Left ventricle myocardium inferior (tissue), 1 donor: ENCODE measurements around the gene ACOT9. TPM values are rescaled to one million over a fixed set of nuclear protein-coding genes. Genes with fewer than 3 reads are reported as not detected.

Experiments
- DNase-seq: peaks from one replicate; pipeline ENCODE4 v3.0.0-alpha.2; 2020
- H3K27ac ChIP-seq: fragments of 200-600 bp; replicated peaks from 2 replicates; pipeline ENCODE4 v1.8.0; 2021
- H3K27me3 ChIP-seq: fragments of 200-600 bp; 2 replicates; pipeline ENCODE4 v1.8.0; 2021; ENCODE audit warnings: low read depth
- H3K36me3 ChIP-seq: fragments of 200-600 bp; 2 replicates; pipeline ENCODE4 v1.8.0; 2021
- H3K4me1 ChIP-seq: fragments of 200-600 bp; 2 replicates; pipeline ENCODE4 v1.8.0; 2021
- H3K4me3 ChIP-seq: fragments of 200-600 bp; 2 replicates; pipeline ENCODE4 v1.8.0; 2021; ENCODE audit warnings: mild to moderate bottlenecking, moderate library complexity
- H3K9me3 ChIP-seq: fragments of 200-600 bp; replicated peaks from 2 replicates; pipeline ENCODE4 v1.8.0; 2021
- intact Hi-C: fragments of 100-400 bp; cut with micrococcal nuclease; formaldehyde crosslinking; loops from one replicate; pipeline ENCODE4 v1.11.0; 2022
- total RNA-seq: library from RNA; stranded (reverse); fragmentation: NEBNext Ultra II Directional; extraction: Animal tissue kit (Norgen Biotek cat#: 25700); gene quantifications from one replicate; pipeline ENCODE4 v1.2.1, GENCODE V29; 2021
- TF ChIP-seq, protein P1 (sequence below): fragments of 200-600 bp; IDR thresholded peaks from 2 replicates; pipeline ENCODE4 v1.8.0; 2021; ENCODE audit warnings: antibody characterized with exemption, mild to moderate bottlenecking, borderline replicate concordance
- donor health status: DM: no; HTN: yes; CAD: no; lungs with severe emphysema.

ACOT9 gene
- total RNA-seq, 1 donor from 2014 or later: 49.1 TPM

DNA sequence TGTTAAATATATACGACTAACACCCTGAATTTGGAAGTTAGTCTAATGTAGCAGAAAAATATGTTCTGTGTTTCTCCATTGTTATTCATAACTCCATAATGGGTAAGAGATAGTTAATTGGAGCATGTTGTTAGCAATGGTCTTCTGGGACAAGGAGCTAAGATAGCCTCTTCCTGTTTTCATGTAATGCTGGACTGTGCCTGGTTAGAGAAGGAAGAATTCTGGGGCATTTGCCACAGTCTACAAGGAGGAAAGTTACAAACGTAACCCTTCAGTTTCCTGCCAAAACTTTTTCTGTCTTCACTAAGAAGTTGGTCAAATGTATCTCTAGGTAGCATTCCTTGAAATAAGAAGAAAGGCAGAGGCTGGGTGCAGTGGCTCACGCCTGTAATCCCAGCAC, 70.0 kb downstream of the ACOT9 start:
- Histone ChIP-seq H3K9me3 (no peaks in the 10 kb centered on the region), H3K27me3 (no peaks in the 10 kb centered on the region), H3K4me3 (no peak overlapping the region), H3K27ac (peak overlapping the region; percentile 52), H3K4me1 (peaks cover 8% of the 10 kb centered on the region), H3K36me3 (peaks cover 7% of the 10 kb centered on the region)
- TF ChIP-seq, protein P1, sequence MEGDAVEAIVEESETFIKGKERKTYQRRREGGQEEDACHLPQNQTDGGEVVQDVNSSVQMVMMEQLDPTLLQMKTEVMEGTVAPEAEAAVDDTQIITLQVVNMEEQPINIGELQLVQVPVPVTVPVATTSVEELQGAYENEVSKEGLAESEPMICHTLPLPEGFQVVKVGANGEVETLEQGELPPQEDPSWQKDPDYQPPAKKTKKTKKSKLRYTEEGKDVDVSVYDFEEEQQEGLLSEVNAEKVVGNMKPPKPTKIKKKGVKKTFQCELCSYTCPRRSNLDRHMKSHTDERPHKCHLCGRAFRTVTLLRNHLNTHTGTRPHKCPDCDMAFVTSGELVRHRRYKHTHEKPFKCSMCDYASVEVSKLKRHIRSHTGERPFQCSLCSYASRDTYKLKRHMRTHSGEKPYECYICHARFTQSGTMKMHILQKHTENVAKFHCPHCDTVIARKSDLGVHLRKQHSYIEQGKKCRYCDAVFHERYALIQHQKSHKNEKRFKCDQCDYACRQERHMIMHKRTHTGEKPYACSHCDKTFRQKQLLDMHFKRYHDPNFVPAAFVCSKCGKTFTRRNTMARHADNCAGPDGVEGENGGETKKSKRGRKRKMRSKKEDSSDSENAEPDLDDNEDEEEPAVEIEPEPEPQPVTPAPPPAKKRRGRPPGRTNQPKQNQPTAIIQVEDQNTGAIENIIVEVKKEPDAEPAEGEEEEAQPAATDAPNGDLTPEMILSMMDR: no peak
- no peak for DNase-seq
- intact Hi-C loops: no loop called here

- Histone ChIP-seq H3K4me1 (peaks cover 15% of the 10 kb centered on the region), H3K27ac (no peak overlapping the region), H3K27me3 (no peaks in the 10 kb centered on the region), H3K4me3 (no peak overlapping the region), H3K36me3 (no peaks in the 10 kb centered on the region), H3K9me3 (no peaks in the 10 kb centered on the region)
- intact Hi-C loops: no loop called here
- TF ChIP-seq, protein P1: no peak
- DNase-seq: no peak
Measured at GRCh38 chrX:23670528-23670927, 72.5 kb downstream of the ACOT9 start.

DNA sequence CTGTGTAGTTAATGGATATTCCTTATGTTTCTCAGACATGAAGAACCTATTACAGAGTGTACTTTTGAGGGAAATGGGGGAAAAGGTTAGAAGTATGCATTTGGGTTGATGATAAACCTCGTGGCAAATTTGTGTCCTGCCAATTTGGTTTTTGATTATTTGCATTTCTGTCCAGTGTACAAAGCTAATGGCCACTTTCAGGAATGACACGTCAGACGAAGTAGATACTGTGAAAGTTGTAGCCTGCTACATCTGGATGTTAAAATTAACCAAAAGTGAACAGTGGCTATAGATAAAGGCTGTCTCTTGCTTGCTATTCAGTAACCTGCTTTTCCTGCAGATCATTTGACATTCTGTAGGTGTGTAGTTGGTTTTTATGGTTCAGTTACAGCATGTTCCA, 74.7 kb downstream of the ACOT9 start:
- TF ChIP-seq, protein P1: no peak
- H3K4me3 ChIP-seq: peak overlapping the region; percentile 79
- H3K4me1 ChIP-seq: peaks cover 15% of the 10 kb centered on the region
- no peaks in the 10 kb centered on the region for H3K27me3 ChIP-seq
- H3K36me3 ChIP-seq: no peaks in the 10 kb centered on the region
- H3K27ac ChIP-seq: peak overlapping the region; percentile 88
- H3K9me3 ChIP-seq: no peaks in the 10 kb centered on the region
- intact Hi-C loops: no loop called here
- DNase-seq: no peak

DNA sequence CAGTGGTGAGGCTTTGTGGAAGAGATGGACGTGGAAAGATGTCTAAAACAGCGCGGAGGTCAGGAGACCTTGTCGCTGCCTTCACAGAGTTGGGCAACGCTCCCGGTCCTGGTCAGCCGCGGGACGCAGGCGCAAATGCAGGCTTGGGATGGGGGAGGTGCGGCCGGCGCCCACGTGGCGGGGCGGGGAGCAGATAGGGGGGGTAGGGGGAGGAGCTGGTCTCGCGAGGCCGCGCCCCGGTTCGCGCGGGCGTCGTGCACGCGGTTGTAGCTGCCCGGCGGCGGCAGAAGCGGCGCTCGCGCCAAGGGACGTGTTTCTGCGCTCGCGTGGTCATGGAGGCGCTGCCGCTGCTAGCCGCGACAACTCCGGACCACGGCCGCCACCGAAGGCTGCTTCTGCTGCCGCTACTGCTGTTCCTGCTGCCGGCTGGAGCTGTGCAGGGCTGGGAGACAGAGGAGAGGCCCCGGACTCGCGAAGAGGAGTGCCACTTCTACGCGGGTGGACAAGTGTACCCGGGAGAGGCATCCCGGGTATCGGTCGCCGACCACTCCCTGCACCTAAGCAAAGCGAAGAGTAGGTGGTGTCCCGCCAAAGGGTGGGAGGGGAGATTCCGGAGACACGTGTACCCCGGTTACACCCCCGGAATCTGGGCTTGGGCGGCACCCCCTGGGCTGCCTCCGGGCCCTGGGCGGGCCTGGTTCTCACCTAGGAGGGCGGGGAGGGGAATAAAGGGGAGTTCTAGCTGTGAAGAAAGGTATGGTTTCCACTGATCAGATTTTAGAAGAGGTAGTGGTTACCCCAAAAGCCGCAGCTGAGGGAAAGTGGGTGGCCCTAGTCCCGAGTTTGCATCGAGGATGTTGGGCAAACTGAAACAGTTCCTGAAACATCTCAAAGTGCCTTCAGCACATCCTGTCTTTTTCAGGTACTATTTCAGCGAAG, 75.6 kb downstream of the ACOT9 start, which contains the start of gene PRDX4:
Gene PRDX4, plus strand, starts transcription at position 255 of the 939 bp plus-strand sequence. Its CDS starts 78 bp downstream, at position 333.
- Histone ChIP-seq H3K27me3 (no peaks in the 10 kb centered on the region), H3K27ac (peak within 1 kb of the TSS; percentile 88), H3K4me1 (peaks cover 12% of the 10 kb centered on the region), H3K36me3 (no peaks in the 10 kb centered on the region), H3K9me3 (no peaks in the 10 kb centered on the region), H3K4me3 (peak within 1 kb of the TSS; percentile 79)
- intact Hi-C loops: no loop called here
- TF ChIP-seq, protein P1: no peak
- DNase-seq: peak; percentile 89

- H3K27me3 ChIP-seq: no peaks in the 10 kb centered on the region
- intact Hi-C loops: no loop called here
- TF ChIP-seq, protein P1: no peak
- no peak for DNase-seq
- no peaks in the 10 kb centered on the region for H3K36me3 ChIP-seq
- peak overlapping the region; percentile 88 for H3K27ac ChIP-seq
- H3K9me3 ChIP-seq: no peaks in the 10 kb centered on the region
- H3K4me1 ChIP-seq: peaks cover 12% of the 10 kb centered on the region
- no peak overlapping the region for H3K4me3 ChIP-seq
Measured at GRCh38 chrX:23666282-23666681, 76.8 kb downstream of the ACOT9 start.
